ENCODE results near the gene SETBP1. TPM values are rescaled to one million over a fixed set of nuclear protein-coding genes. Genes with fewer than 3 reads are reported as not detected.
A peak's percentile ranks its signal among the peaks of the same experiment; 100 is the strongest.

The SETBP1 gene
- total RNA-seq, 1 donor from 2014 or later: 42.0 TPM

- Mint-ChIP-seq H3K27ac (peak overlapping the region; percentile 5), H3K4me1 (ENCODE audit: low read depth) (peaks cover 40% of the 10 kb centered on the region), H3K36me3 (ENCODE audit: low read depth) (peaks cover 32% of the 10 kb centered on the region), H3K4me3 (peak overlapping the region; percentile 3), H3K9me3 (no peaks in the 10 kb centered on the region), H3K27me3 (ENCODE audit: insufficient read depth) (peaks cover 22% of the 10 kb centered on the region)
- DNase-seq (ENCODE audit: low spot score): no peak
- intact Hi-C loops (cut with micrococcal nuclease): loop anchor here (2.0 kb wide), 1 partner anchor 20 kb away; the partner anchor contains the start of gene SETBP1
These were observed 20.0 kb downstream of the SETBP1 start for GRCh38 chr18:44700652-44701051.

- DNase-seq (ENCODE audit: low spot score): no peak
- no peak overlapping the region for H3K27ac Mint-ChIP-seq
- H3K4me1 Mint-ChIP-seq (ENCODE audit: low read depth): peaks cover 40% of the 10 kb centered on the region
- H3K4me3 Mint-ChIP-seq: no peak overlapping the region
- intact Hi-C loops (cut with micrococcal nuclease): loop anchor here (2.0 kb wide), 1 partner anchor 20 kb away; the partner anchor contains the start of gene SETBP1
- H3K27me3 Mint-ChIP-seq (ENCODE audit: insufficient read depth): peaks cover 22% of the 10 kb centered on the region
- no peaks in the 10 kb centered on the region for H3K9me3 Mint-ChIP-seq
- peaks cover 32% of the 10 kb centered on the region for H3K36me3 Mint-ChIP-seq (ENCODE audit: low read depth)
These were observed 20.5 kb downstream of the SETBP1 start for GRCh38 chr18:44701227-44701626.

- DNase-seq (ENCODE audit: low spot score): no peak
- H3K9me3 Mint-ChIP-seq: no peaks in the 10 kb centered on the region
- no peak overlapping the region for H3K4me3 Mint-ChIP-seq
- peaks cover 39% of the 10 kb centered on the region for H3K36me3 Mint-ChIP-seq (ENCODE audit: low read depth)
- H3K4me1 Mint-ChIP-seq (ENCODE audit: low read depth): peaks cover 38% of the 10 kb centered on the region
- peaks cover 26% of the 10 kb centered on the region for H3K27me3 Mint-ChIP-seq (ENCODE audit: insufficient read depth)
- intact Hi-C loops (cut with micrococcal nuclease): no loop called here
- H3K27ac Mint-ChIP-seq: no peak overlapping the region
These were observed 21.9 kb downstream of the SETBP1 start for GRCh38 chr18:44702594-44702993.

GRCh38 chr18:44704135-44704789, 23.6 kb downstream of the SETBP1 start:
- Mint-ChIP-seq H3K36me3 (ENCODE audit: low read depth) (peaks cover 42% of the 10 kb centered on the region), H3K4me1 (ENCODE audit: low read depth) (peaks cover 35% of the 10 kb centered on the region), H3K4me3 (no peak overlapping the region), H3K9me3 (no peaks in the 10 kb centered on the region), H3K27me3 (ENCODE audit: insufficient read depth) (peaks cover 25% of the 10 kb centered on the region), H3K27ac (no peak overlapping the region)
- DNase-seq (ENCODE audit: low spot score): no peak
- intact Hi-C loops (cut with micrococcal nuclease): no loop called here

GRCh38 chr18:44705075-44705675, 24.5 kb downstream of the SETBP1 start:
- intact Hi-C loops (cut with micrococcal nuclease): no loop called here
- H3K27ac Mint-ChIP-seq: no peak overlapping the region
- H3K9me3 Mint-ChIP-seq: no peaks in the 10 kb centered on the region
- peaks cover 30% of the 10 kb centered on the region for H3K27me3 Mint-ChIP-seq (ENCODE audit: insufficient read depth)
- no peak overlapping the region for H3K4me3 Mint-ChIP-seq
- H3K4me1 Mint-ChIP-seq (ENCODE audit: low read depth): peaks cover 37% of the 10 kb centered on the region
- no peak for DNase-seq (ENCODE audit: low spot score)
- H3K36me3 Mint-ChIP-seq (ENCODE audit: low read depth): peaks cover 47% of the 10 kb centered on the region

- intact Hi-C loops (cut with micrococcal nuclease): no loop called here
- Mint-ChIP-seq H3K36me3 (ENCODE audit: low read depth) (peaks cover 44% of the 10 kb centered on the region), H3K9me3 (peaks cover 3% of the 10 kb centered on the region), H3K4me3 (no peak overlapping the region), H3K27me3 (ENCODE audit: insufficient read depth) (peaks cover 19% of the 10 kb centered on the region), H3K4me1 (ENCODE audit: low read depth) (peaks cover 36% of the 10 kb centered on the region), H3K27ac (no peak overlapping the region)
- DNase-seq (ENCODE audit: low spot score): no peak
These were observed 27.9 kb downstream of the SETBP1 start for GRCh38 chr18:44708451-44709083.

GRCh38 chr18:44709307-44710126, 28.8 kb downstream of the SETBP1 start:
- Mint-ChIP-seq H3K36me3 (ENCODE audit: low read depth) (peaks cover 43% of the 10 kb centered on the region), H3K27me3 (ENCODE audit: insufficient read depth) (peaks cover 14% of the 10 kb centered on the region), H3K27ac (peak overlapping the region; percentile 7), H3K4me3 (no peak overlapping the region), H3K9me3 (peaks cover 8% of the 10 kb centered on the region), H3K4me1 (ENCODE audit: low read depth) (peaks cover 39% of the 10 kb centered on the region)
- no peak for DNase-seq (ENCODE audit: low spot score)
- intact Hi-C loops (cut with micrococcal nuclease): no loop called here

- DNase-seq (ENCODE audit: low spot score): no peak
- peaks cover 8% of the 10 kb centered on the region for H3K9me3 Mint-ChIP-seq
- H3K4me1 Mint-ChIP-seq (ENCODE audit: low read depth): peaks cover 47% of the 10 kb centered on the region
- intact Hi-C loops (cut with micrococcal nuclease): no loop called here
- peaks cover 49% of the 10 kb centered on the region for H3K36me3 Mint-ChIP-seq (ENCODE audit: low read depth)
- peaks cover 12% of the 10 kb centered on the region for H3K27me3 Mint-ChIP-seq (ENCODE audit: insufficient read depth)
- H3K4me3 Mint-ChIP-seq: no peak overlapping the region
- no peak overlapping the region for H3K27ac Mint-ChIP-seq
These were observed 30.2 kb downstream of the SETBP1 start for GRCh38 chr18:44710931-44711330.

GRCh38 chr18:44712025-44712424, 31.3 kb downstream of the SETBP1 start:
- H3K36me3 Mint-ChIP-seq (ENCODE audit: low read depth): peaks cover 48% of the 10 kb centered on the region
- no peak for DNase-seq (ENCODE audit: low spot score)
- H3K9me3 Mint-ChIP-seq: peaks cover 8% of the 10 kb centered on the region
- no peak overlapping the region for H3K4me3 Mint-ChIP-seq
- H3K27ac Mint-ChIP-seq: peak overlapping the region; percentile 40
- H3K27me3 Mint-ChIP-seq (ENCODE audit: insufficient read depth): peaks cover 12% of the 10 kb centered on the region
- intact Hi-C loops (cut with micrococcal nuclease): no loop called here
- H3K4me1 Mint-ChIP-seq (ENCODE audit: low read depth): peaks cover 53% of the 10 kb centered on the region

- Mint-ChIP-seq H3K27ac (no peak overlapping the region), H3K9me3 (peaks cover 8% of the 10 kb centered on the region), H3K36me3 (ENCODE audit: low read depth) (peaks cover 42% of the 10 kb centered on the region), H3K4me1 (ENCODE audit: low read depth) (peaks cover 61% of the 10 kb centered on the region), H3K27me3 (ENCODE audit: insufficient read depth) (peaks cover 7% of the 10 kb centered on the region), H3K4me3 (no peak overlapping the region)
- no peak for DNase-seq (ENCODE audit: low spot score)
- intact Hi-C loops (cut with micrococcal nuclease): no loop called here
These were observed 32.7 kb downstream of the SETBP1 start for GRCh38 chr18:44713435-44713834.

GRCh38 chr18:44714376-44714775, 33.7 kb downstream of the SETBP1 start:
- H3K4me3 Mint-ChIP-seq: no peak overlapping the region
- intact Hi-C loops (cut with micrococcal nuclease): no loop called here
- H3K27ac Mint-ChIP-seq: no peak overlapping the region
- peaks cover 43% of the 10 kb centered on the region for H3K36me3 Mint-ChIP-seq (ENCODE audit: low read depth)
- no peak for DNase-seq (ENCODE audit: low spot score)
- peaks cover 63% of the 10 kb centered on the region for H3K4me1 Mint-ChIP-seq (ENCODE audit: low read depth)
- H3K27me3 Mint-ChIP-seq (ENCODE audit: insufficient read depth): peaks cover 7% of the 10 kb centered on the region
- peaks cover 8% of the 10 kb centered on the region for H3K9me3 Mint-ChIP-seq

- peaks cover 2% of the 10 kb centered on the region for H3K27me3 Mint-ChIP-seq (ENCODE audit: insufficient read depth)
- H3K36me3 Mint-ChIP-seq (ENCODE audit: low read depth): peaks cover 40% of the 10 kb centered on the region
- peaks cover 60% of the 10 kb centered on the region for H3K4me1 Mint-ChIP-seq (ENCODE audit: low read depth)
- peaks cover 8% of the 10 kb centered on the region for H3K9me3 Mint-ChIP-seq
- H3K4me3 Mint-ChIP-seq: no peak overlapping the region
- no peak for DNase-seq (ENCODE audit: low spot score)
- intact Hi-C loops (cut with micrococcal nuclease): no loop called here
- no peak overlapping the region for H3K27ac Mint-ChIP-seq
These were observed 34.6 kb downstream of the SETBP1 start for GRCh38 chr18:44715245-44715644.

All from activated T-helper 1 cell treated with anti-CD3 and anti-CD28 coated beads, Interleukin-12 subunit alpha, Interleukin-12 subunit beta, Interleukin-2, Interleukin-4 antibody, amounts not matched to agents 30 ng/mL and 10 ng/mL and 1 ng/mL, durations not matched to agents 14 hours and 24 hours and 36 hours (primary cell).